C4-2B (cell line): ENCODE results near the gene CELA3B.

Experiments used
- CTCF ChIP-seq: fragments of 450-650 bp; conservative IDR thresholded peaks from 2 replicates; pipeline ENCODE4 v1.5.1; 2017; ENCODE audit warnings: mild to moderate bottlenecking
- ZFX ChIP-seq: fragments of 450-650 bp; IDR thresholded peaks from 2 replicates; pipeline ENCODE4 v1.6.1; 2017

DNA sequence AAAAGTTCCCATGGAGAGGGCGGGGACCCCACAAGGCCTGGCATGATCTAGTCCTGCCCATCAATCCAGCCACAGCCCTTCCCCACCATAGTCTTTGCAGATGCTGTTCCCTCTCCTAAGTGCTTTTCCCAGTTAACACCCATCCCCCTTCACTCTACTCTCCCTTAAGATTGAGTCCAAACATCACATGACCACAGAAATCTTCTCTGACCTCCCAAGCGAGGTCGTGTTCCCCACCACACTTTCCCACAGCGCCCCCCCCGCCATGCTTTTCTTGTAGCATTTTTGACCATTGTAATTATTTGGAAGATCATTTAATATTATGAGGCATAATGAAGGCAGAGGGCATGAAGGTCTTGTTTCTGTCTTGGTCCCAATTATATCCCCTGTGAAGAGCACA is 35.5 kb upstream of the CELA3B start:
- TF ChIP-seq CTCF (no peak), ZFX (no peak)
